DND-41 (cell line): ENCODE data around the gene FARP2.

Experiments used
- CTCF ChIP-seq: IDR thresholded peaks from 2 replicates; pipeline ENCODE4 v1.5.1; 2012; ENCODE audit warnings: borderline replicate concordance, low read length, moderate library complexity, mild to moderate bottlenecking; ENCODE audit not compliant: poor library complexity, severe bottlenecking; ENCODE audit errors: extremely low read depth
- EZH2 ChIP-seq: IDR thresholded peaks from 3 replicates; pipeline ENCODE4 v1.6.1; 2012; ENCODE audit warnings: borderline replicate concordance, low read depth, mild to moderate bottlenecking, moderate library complexity, low read length, inconsistent platforms; ENCODE audit not compliant: severe bottlenecking

DNA sequence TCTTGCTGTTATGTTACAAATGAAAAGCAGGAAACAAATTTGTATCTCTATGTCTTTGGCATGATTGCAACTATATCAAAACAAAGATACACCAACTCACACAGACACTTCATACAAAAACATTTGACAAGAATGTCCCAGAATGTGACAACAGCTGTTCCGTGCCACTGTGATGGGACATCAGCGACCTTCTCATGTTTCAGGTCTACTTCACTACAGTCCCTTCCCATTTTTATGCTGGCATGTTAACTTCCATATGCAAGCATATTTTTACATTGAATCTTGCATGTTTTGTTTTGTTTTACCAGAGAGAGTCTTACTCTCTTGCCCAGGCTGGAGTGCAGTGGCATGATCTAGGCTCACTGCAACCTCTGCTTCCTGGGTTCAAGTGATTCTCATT is 81.1 kb downstream of the FARP2 start:
- no peak for TF ChIP-seq CTCF
- TF ChIP-seq EZH2, result no peak
